Activated B cell treated with CpG ODN at 0.5 μM for 24 hours (primary cell): ENCODE data around the gene TTC39B. TPM values are rescaled to one million over a fixed set of nuclear protein-coding genes. Genes with fewer than 3 reads are reported as not detected.
A peak's percentile ranks its signal among the peaks of the same experiment; 100 is the strongest.
"Not testable (repeated sequence)": the region's sequence is repeated elsewhere in the genome, so short reads cannot be mapped to it uniquely, and the experiment has no call there.

Experiments used
- ATAC-seq: fragments of 200-7000 bp; cut with Tn5 transposase; one replicate; pipeline ENCODE4 v1.10.0; 2021; ENCODE audit warnings: low read depth, mild to moderate bottlenecking, moderate library complexity
- CTCF ChIA-PET: fragments of 350-600 bp; sonication (Branson Sonifier 250); formaldehyde crosslinking; loops from one replicate; lab custom pipeline; 2021; ENCODE audit warnings: antibody characterized with exemption; lab: Charles Lee
- POLR2A ChIA-PET: fragments of 350-600 bp; sonication (Branson Sonifier 250); formaldehyde crosslinking; loops from one replicate; lab custom pipeline; 2021; ENCODE audit warnings: antibody characterized with exemption; lab: Charles Lee
- DNase-seq: peaks from one replicate; pipeline ENCODE4 v3.0.0; 2022
- H3K27ac Mint-ChIP-seq: one replicate; pipeline ENCODE4 v1.8.0; 2020; ENCODE audit warnings: mixed read lengths
- H3K27me3 Mint-ChIP-seq: one replicate; pipeline ENCODE4 v1.8.0; 2021; ENCODE audit warnings: mixed read lengths
- H3K36me3 Mint-ChIP-seq: one replicate; pipeline ENCODE4 v1.8.0; 2021; ENCODE audit warnings: low read depth, mixed read lengths
- H3K4me1 Mint-ChIP-seq: one replicate; pipeline ENCODE4 v1.8.0; 2021; ENCODE audit warnings: mixed read lengths
- H3K4me3 Mint-ChIP-seq: one replicate; pipeline ENCODE4 v1.8.0; 2020; ENCODE audit warnings: mild to moderate bottlenecking, mixed read lengths
- H3K9me3 Mint-ChIP-seq: one replicate; pipeline ENCODE4 v1.8.0; 2020; ENCODE audit warnings: mixed read lengths
- intact Hi-C: fragments of 100-400 bp; cut with micrococcal nuclease; formaldehyde crosslinking; loops from one replicate; pipeline ENCODE4 v1.15.1; 2024
- total RNA-seq: library from RNA; stranded (reverse); gene quantifications from 2 replicates; pipeline ENCODE4 v1.2.3, GENCODE V29; 2022
- TF ChIP-seq, protein P1 (sequence below): fragments of 200-600 bp; IDR thresholded peaks from one replicate; pipeline ENCODE4 v1.8.0; 2022; ENCODE audit warnings: antibody characterized with exemption, mild to moderate bottlenecking

TTC39B gene
- total RNA-seq, 1 donor from 2014 or later, result 6.6 TPM

DNA sequence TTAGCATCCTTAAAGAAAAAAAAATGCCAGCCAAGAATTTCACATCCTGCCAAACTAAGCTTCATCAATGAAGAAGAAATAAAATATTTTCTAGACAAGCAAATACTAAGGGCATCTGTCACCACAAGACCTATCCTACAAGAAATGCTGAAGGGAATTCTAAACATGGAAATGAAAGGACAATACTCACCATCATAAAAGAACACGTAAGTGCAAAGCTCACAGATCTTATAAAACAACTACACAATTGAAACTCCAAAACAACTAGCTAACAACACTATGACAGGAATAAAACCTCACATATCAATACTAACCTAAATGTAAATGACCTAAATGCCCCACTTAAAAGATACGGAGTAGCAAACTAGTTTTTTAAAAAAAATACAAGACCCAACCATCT, 71.4 kb downstream of the TTC39B start:
- POLR2A ChIA-PET, result no interaction called here
- no peaks in the 10 kb centered on the region for H3K27me3 Mint-ChIP-seq
- DNase-seq, result no peak
- CTCF ChIA-PET, result interaction anchor here (0.9 kb wide), 1 partner anchor 25 kb away, joined by 4 read pairs; no protein-coding TSS in a partner anchor
- TF ChIP-seq, protein P1, sequence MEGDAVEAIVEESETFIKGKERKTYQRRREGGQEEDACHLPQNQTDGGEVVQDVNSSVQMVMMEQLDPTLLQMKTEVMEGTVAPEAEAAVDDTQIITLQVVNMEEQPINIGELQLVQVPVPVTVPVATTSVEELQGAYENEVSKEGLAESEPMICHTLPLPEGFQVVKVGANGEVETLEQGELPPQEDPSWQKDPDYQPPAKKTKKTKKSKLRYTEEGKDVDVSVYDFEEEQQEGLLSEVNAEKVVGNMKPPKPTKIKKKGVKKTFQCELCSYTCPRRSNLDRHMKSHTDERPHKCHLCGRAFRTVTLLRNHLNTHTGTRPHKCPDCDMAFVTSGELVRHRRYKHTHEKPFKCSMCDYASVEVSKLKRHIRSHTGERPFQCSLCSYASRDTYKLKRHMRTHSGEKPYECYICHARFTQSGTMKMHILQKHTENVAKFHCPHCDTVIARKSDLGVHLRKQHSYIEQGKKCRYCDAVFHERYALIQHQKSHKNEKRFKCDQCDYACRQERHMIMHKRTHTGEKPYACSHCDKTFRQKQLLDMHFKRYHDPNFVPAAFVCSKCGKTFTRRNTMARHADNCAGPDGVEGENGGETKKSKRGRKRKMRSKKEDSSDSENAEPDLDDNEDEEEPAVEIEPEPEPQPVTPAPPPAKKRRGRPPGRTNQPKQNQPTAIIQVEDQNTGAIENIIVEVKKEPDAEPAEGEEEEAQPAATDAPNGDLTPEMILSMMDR, result no peak
- peaks cover 29% of the 10 kb centered on the region for H3K36me3 Mint-ChIP-seq
- peaks cover 9% of the 10 kb centered on the region for H3K4me1 Mint-ChIP-seq
- intact Hi-C loops, result no loop called here
- no peak overlapping the region for H3K4me3 Mint-ChIP-seq
- no peak for ATAC-seq
- H3K9me3 Mint-ChIP-seq, result peaks cover 30% of the 10 kb centered on the region
- H3K27ac Mint-ChIP-seq, result no peak overlapping the region

- DNase-seq, H3K27me3 Mint-ChIP-seq, intact Hi-C loops, H3K27ac Mint-ChIP-seq, H3K4me1 Mint-ChIP-seq, POLR2A ChIA-PET, ATAC-seq, CTCF ChIA-PET, H3K4me3 Mint-ChIP-seq: not testable (repeated sequence)
- Mint-ChIP-seq H3K9me3 (peaks cover 30% of the 10 kb centered on the region), H3K36me3 (peaks cover 29% of the 10 kb centered on the region)
Measured at GRCh38 chr9:15233941-15234490, 73.0 kb downstream of the TTC39B start.

- intact Hi-C loops, result loop anchor here (1.0 kb wide), 1 partner anchor 21 kb away; no protein-coding TSS in a partner anchor
- H3K27me3 Mint-ChIP-seq, H3K27ac Mint-ChIP-seq, ATAC-seq, DNase-seq, POLR2A ChIA-PET, H3K4me3 Mint-ChIP-seq: not testable (repeated sequence)
- H3K4me1 Mint-ChIP-seq, result peaks cover 17% of the 10 kb centered on the region
- H3K36me3 Mint-ChIP-seq, result peaks cover 20% of the 10 kb centered on the region
- CTCF ChIA-PET, result interaction anchor here (1.8 kb wide), 1 partner anchor 22 kb away, joined by 6 read pairs; no protein-coding TSS in a partner anchor
- peaks cover 20% of the 10 kb centered on the region for H3K9me3 Mint-ChIP-seq
Measured at GRCh38 chr9:15232706-15233280, 74.2 kb downstream of the TTC39B start.

GRCh38 chr9:15231788-15232635, 75.0 kb downstream of the TTC39B start:
- ChIA-PET POLR2A (interaction anchor here (0.6 kb wide), 1 partner anchor 38 kb away, joined by 3 read pairs; no protein-coding TSS in a partner anchor), CTCF (interaction anchor here (0.7 to 1.8 kb wide), 6 partner anchors 10 to 406 kb away, joined by 3 to 6 read pairs (median 3); no protein-coding TSS in a partner anchor)
- TF ChIP-seq, protein P1, result no peak
- Mint-ChIP-seq H3K9me3 (peaks cover 13% of the 10 kb centered on the region), H3K4me1 (peaks cover 19% of the 10 kb centered on the region), H3K36me3 (peaks cover 15% of the 10 kb centered on the region), H3K27me3 (no peaks in the 10 kb centered on the region), H3K27ac (no peak overlapping the region), H3K4me3 (no peak overlapping the region)
- DNase-seq (no peak), ATAC-seq (peak; percentile 56)
- intact Hi-C loops, result loop anchor here (1.0 kb wide), 1 partner anchor 21 kb away; no protein-coding TSS in a partner anchor

- H3K36me3 Mint-ChIP-seq, result no peaks in the 10 kb centered on the region
- ATAC-seq (no peak), DNase-seq (no peak)
- TF ChIP-seq, protein P1, result no peak
- peaks cover 32% of the 10 kb centered on the region for H3K4me1 Mint-ChIP-seq
- H3K27ac Mint-ChIP-seq, result no peak overlapping the region
- no peaks in the 10 kb centered on the region for H3K27me3 Mint-ChIP-seq
- intact Hi-C loops, result loop anchor here (5.0 kb wide), 3 partner anchors 78 to 283 kb away; partner anchors contain the start of genes PSIP1, SNAPC3 and TTC39B
- ChIA-PET CTCF (no interaction called here), POLR2A (no interaction called here)
- H3K9me3 Mint-ChIP-seq, result no peaks in the 10 kb centered on the region
- no peak overlapping the region for H3K4me3 Mint-ChIP-seq
Measured at GRCh38 chr9:15229409-15229808, 77.6 kb downstream of the TTC39B start.
